GM12864 (cell line): ENCODE data around the gene LBH.
"Not testable (repeated sequence)": the region's sequence is repeated elsewhere in the genome, so short reads cannot be mapped to it uniquely, and the experiment has no call there.

Experiments used
- DNase-seq: peaks from one replicate; pipeline ENCODE4 v3.0.0-alpha.2; 2011; ENCODE audit warnings: low read depth
- H3K4me3 ChIP-seq: 2 replicates; pipeline ENCODE4 v1.5.1; 2011; ENCODE audit warnings: mild to moderate bottlenecking, low read depth, low read length, control low read depth
- TF ChIP-seq, protein P1 (sequence below): IDR thresholded peaks from 2 replicates; pipeline ENCODE4 v1.5.1; 2011; ENCODE audit warnings: low read depth, mild to moderate bottlenecking, moderate library complexity, low read length, control low read depth, inconsistent platforms; ENCODE audit errors: missing control alignments

LBH gene

GRCh38 chr2:30264274-30264673 lies 32.9 kb downstream of the LBH start:
- TF ChIP-seq, protein P1, sequence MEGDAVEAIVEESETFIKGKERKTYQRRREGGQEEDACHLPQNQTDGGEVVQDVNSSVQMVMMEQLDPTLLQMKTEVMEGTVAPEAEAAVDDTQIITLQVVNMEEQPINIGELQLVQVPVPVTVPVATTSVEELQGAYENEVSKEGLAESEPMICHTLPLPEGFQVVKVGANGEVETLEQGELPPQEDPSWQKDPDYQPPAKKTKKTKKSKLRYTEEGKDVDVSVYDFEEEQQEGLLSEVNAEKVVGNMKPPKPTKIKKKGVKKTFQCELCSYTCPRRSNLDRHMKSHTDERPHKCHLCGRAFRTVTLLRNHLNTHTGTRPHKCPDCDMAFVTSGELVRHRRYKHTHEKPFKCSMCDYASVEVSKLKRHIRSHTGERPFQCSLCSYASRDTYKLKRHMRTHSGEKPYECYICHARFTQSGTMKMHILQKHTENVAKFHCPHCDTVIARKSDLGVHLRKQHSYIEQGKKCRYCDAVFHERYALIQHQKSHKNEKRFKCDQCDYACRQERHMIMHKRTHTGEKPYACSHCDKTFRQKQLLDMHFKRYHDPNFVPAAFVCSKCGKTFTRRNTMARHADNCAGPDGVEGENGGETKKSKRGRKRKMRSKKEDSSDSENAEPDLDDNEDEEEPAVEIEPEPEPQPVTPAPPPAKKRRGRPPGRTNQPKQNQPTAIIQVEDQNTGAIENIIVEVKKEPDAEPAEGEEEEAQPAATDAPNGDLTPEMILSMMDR = no peak

GRCh38 chr2:30265052-30266015 lies 34.0 kb downstream of the LBH start:
- no peak for DNase-seq
- no peak overlapping the region for H3K4me3 ChIP-seq
- TF ChIP-seq, protein P1 = no peak

More at GRCh38 chr2:30264274-30264673, 32.9 kb downstream of the LBH start:
- no peak overlapping the region for H3K4me3 ChIP-seq
- no peak for DNase-seq

DNA sequence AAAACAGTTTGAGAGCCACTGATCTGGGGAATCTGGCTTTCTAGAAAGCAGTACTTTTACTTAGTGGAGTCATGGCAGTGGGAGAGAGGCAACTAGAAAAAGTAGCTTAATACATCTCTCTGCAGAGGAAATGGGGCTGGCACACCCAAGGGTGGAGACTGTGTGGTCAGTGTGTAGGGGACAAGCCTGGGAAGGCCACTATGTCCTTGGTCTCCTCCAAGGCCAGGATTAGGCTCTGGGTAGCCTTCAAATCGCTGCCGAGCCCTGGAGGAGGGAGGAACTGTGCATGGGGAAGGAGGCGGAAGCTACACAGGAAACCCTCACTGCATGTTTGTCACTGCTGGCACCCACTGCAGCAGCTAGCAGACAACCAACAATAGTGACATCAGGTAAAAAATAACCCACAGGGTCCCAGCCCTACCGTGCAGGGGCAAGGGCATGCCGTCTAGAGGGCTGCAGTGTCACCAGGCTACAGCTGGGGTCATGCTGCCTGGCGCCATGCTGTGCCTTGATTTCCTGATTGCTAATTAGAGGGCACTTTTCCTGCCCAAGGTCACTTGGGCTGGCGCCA lies 34.8 kb downstream of the LBH start:
- TF ChIP-seq, protein P1 = no peak
- DNase-seq = no peak
- no peak overlapping the region for H3K4me3 ChIP-seq

- no peak overlapping the region for H3K4me3 ChIP-seq
- TF ChIP-seq, protein P1 = no peak
- no peak for DNase-seq
These were observed 35.4 kb downstream of the LBH start for GRCh38 chr2:30266705-30267104.

GRCh38 chr2:30267161-30267975 lies 36.0 kb downstream of the LBH start:
- no peak for DNase-seq
- H3K4me3 ChIP-seq = no peak overlapping the region
- TF ChIP-seq, protein P1 = no peak

DNA sequence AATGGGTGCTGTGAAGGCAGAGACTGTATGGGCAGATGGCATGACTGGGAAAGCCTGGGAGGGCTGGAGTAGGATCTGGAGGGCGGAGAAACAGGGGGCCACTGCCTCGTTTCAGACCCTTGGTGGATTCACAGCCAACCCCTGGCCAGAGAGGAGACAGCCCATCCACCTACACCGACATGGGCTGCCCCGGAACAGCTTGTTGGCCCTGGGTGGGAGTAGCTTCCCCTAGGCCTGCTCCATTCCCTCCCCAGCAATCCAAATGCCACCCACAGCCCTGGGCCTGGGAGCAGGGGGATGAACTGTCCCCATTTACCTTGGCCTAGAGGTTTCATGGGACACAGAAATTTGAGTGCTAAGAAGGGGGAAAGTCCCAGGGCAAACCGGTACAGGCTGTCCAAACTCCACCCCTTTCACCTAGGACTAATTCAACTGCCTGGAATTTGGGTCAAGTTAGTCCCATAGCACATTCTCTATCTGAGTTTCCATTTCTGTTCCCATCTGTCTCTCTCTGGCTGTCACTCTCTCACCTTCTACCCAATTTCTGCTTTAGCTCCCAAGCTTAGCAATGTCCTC lies 37.0 kb downstream of the LBH start:
- H3K4me3 ChIP-seq = no peak overlapping the region
- DNase-seq = no peak
- TF ChIP-seq, protein P1 = no peak

DNA sequence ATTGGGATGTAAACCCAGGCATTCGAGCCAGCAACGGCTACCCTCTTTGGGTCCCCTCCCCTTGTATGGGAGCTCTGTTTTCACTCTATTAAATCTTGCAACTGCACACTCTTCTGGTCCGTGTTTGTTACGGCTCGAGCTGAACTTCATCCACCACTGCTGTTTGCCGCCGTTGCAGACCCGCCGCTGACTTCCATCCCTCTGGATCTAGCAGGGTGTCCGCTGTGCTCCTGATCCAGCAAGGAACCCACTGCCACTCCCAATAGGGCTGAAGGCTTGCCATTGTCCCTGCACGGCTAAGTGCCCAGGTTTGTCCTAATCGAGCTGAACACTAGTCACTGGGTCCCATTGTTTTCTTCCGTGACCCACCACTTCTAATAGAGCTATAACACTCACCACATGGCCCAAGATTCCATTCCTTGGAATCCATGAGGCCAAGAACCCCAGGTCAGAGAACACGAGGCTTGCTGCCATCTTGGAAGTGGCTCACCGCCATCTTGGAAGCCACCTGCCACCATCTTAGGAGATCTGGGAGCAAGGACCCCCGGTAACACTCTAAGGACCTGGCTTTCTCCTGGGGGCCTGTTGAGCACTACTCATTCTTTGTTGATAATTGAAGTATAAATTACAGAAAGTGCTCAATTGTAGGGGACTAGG lies 37.9 kb downstream of the LBH start:
- not testable (repeated sequence) for DNase-seq

More for the DNA sequence above, 37.9 kb downstream of the LBH start:
- not testable (repeated sequence) for H3K4me3 ChIP-seq
